Activated CD4-positive, alpha-beta T cell treated with anti-CD3 and anti-CD28 coated beads, Interleukin-2, amount 50 U/mL, for 1 hour (primary cell): ENCODE measurements around the gene DEFB132.
"Not testable (repeated sequence)": the region's sequence is repeated elsewhere in the genome, so short reads cannot be mapped to it uniquely, and the experiment has no call there.

Source experiments
- DNase-seq: peaks from one replicate; pipeline ENCODE4 v3.0.0-alpha.2; 2020

The DEFB132 gene, protein sequence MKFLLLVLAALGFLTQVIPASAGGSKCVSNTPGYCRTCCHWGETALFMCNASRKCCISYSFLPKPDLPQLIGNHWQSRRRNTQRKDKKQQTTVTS

DNA sequence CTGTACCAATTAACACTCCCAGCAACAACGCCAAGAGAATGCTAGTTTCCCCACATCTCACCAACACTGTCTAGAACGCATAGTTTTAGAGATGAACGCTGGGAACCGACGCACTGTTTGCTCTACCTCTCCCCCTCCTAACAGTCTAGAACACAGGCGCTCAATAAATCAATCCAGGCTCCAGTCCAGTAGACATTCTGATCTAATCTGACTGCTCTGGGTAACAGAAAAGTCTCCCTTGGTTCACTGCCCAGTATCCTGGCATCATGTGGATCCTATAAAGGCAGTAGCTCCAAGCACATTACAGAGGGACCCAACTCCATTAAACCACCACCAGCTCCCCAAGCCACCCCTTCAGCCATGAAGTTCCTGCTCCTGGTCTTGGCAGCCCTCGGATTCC lies at the start of gene DEFB132:
Gene DEFB132 (plus strand): TSS at position 306 of the 400 bp plus-strand sequence. CDS start 55 bp downstream, at position 361.
- DNase-seq: no peak

DNA sequence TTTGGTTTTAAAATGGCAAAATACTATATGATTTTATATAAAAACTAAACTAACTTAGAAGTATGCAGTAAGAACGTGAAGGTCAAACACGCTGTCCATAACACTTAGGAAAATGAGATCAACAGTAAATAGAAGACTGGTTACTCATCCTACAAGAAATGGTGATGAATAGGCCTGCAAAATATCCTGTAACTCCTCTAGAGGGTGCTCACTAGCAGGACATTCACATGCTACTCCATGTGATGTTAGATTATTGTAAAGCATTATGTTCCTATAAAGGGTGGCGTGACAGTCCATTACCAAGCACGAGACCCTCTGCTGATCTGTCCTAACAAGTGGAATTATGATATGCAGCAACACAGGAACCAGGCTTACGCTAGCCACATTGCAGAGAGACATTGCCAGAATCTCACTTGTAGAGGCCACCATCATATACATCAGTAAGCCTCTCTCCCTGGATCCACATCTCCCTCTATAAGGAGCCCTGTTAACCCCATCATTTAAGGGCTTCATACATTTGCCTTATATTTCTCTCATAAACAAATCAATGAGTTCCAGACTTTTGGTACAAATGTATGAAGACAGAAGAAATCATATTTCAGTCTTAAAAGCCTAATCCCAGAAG lies 48.5 kb upstream of the DEFB132 start:
- no peak for DNase-seq

DNA sequence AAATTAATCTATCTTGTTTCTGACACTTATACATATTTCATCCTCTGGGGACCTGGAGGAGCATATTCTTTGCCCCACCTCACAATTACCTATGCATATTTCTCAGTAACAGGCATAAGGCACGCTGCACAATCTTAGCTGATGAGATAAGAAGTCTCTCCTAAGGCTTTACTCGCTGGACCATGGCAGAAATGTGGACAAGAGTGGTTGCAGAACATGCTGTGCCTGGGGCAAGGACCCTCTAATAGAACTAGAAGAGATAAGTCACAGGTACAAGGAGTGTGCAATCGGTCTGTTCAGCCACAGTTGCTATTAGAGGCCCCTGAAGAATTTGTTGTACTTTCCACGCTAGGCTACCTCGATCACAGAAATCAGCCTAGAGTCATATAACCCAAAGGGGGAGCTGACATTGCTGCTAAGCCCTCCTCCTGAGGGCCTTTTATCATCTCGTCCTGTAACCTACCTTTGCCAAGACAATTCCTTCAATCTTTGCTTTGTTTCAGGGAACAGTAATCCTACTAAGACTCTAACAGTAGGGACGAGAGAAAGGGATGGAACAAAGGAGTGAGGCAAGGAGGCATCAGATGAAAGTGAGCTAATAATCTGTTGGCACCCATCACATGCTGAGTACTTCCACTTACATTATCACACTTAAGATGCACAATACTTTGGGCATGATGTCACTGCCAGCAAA lies 46.6 kb upstream of the DEFB132 start:
- no peak for DNase-seq

DNA sequence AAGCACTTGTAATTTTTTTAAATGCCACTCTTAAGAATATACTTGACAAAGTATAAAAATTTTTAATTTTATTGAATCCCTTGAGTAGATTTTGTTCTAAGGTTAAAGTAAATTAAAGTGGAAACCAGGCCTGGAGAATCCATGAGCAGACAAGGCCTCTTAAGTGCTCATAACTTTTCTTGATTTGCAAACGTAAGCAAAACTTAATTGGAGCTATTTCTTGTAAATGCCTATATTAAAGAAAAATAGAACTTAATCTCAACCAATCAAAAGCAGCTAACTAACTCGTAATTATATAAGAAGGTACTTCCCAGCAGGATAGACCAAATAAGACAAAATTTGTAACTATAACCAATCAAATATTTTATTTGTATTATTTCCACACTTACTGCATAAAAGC lies 43.1 kb upstream of the DEFB132 start:
- no peak for DNase-seq

DNA sequence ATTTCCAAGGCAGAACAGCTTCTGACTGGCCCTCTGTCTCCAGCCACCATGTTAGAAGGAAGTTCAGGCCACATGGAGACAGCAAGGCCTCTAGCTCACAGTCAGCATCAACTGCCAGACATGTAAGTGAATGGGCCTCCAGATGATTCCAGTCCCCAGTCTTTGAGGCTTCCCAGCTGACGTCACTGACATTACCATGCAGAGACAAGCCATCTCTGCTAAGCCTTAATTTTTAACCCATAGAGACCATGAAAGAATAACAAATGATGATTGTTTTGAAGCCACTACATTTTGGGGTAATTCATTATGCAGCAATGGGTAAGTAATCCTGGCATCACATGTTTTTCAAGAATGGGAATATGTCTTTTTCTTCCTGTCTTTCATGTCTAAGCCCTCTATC lies 41.7 kb upstream of the DEFB132 start:
- no peak for DNase-seq

DNA sequence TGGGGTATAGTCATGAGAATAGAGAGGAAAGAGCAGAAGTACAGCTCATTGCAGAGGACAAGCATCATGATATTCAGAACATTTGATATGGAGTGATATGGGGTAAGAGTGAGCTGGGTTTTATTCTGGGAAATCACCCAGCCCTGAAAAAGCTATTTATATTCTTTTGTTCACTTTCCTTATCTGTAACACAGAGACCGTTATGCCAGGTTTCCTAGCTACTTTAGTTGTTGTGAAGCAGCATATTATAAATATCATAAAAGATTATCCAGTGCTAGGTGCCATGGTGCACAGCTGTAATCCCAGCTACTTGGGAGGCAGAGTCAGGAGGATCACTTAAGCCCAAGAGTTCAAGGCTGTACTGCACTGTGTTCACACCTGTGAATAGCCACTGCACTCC lies 40.3 kb upstream of the DEFB132 start:
- no peak for DNase-seq

DNA sequence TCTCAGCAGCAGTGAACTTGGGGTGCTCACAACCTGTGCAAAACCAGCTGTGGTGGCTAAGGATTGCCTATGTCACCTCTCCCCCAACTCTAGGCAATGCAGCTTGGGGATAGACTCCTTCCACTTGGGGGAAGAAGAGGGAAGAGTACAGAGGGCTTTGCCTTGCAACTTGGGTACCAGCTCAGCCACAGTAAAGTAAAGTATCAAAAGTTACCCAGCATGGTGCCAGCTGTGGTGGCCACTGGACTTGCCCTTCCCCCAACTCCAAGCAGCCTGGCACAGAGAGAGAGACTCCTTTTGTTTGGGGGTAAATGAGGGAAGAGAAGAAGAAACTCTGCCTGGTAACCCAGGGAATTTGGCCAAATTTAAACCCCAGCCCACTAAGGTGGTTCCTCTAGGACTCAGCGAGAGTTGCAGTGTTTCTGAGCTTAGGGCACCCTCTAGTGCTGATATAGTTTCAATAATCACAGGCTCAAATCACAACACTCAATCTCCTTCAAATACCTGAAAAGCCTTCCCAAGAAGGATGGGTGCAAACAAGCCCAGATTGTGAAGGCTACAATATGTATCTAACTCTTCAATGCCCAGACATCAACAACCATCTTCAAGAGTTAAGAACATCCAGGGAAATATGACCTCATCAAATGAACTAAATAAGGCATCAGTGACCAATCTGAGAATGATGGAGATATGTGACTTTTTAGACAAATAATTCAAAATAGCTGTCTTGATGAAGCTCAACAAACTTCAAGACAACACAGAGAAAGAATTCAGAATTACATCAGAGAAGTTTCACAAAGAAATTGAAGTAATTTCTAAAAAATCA lies 38.0 kb upstream of the DEFB132 start:
- DNase-seq: no peak

DNA sequence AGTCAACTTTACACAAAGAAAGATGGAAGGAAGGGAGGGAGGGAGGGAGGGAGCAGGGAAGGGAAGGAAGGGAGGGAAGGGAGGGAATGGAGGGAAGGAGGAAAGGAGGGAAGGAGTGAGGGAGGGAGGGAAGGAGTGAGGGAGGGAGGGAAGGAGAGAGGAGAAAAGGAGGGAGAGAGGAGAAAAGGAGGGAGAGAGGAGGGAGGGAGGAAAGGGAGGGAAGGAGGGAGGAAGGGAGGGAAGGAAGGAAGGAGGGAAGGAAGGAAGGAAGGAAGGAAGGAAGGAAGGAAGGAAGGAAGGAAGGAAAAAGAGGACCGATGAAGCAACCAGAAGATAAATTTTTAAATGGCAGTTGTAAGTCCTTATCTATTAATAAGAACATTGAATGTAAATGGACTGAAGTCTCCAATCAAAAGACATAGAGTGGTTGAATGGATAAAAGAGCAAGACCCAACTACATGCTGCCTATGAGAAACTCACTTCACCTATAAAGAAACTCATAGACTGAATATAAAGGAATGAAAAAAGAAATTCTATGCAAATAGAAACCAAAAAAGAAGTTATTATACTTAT lies 36.2 kb upstream of the DEFB132 start:
- DNase-seq: no peak

DNA sequence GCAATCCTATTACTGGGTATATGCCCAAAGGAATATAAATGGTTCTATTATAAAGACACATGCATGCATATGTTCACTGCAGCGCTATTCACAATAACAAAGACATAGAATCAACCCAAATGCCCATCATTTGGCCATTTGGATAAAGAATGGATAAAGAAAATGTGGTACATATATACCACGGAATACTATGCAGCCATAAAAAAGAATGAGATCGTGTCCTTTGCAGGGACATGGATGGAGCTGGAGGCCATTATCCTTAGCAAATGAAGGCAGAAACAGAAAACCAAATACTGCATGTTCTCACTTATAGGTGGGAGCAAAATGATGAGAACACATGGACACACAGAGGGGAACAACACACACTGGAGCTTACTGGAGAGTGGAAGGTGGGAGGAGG lies 31.6 kb upstream of the DEFB132 start:
- not testable (repeated sequence) for DNase-seq

DNA sequence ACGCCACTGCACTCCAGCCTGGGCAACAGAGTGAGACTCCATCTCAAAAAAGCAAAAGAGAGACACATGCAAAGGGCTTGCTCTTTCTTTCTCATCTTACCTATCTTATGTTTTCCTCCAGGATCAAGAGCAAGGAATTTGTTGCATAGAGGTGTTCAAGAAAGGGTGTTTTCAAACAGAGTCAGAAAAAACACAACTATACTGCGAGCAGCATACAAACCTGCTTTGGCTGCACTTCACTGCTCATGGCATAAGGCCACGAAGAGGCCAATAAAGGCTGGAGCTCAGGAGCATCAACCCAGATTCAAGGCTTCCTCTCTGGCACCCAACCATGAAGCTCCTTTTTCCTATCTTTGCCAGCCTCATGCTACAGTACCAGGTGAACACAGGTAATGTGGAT lies 30.6 kb upstream of the DEFB132 start, which contains the start of gene DEFB129:
Gene DEFB129 (plus strand): TSS at position 301 of the 400 bp plus-strand sequence. CDS start 31 bp downstream, at position 332.
- no peak for DNase-seq

DNA sequence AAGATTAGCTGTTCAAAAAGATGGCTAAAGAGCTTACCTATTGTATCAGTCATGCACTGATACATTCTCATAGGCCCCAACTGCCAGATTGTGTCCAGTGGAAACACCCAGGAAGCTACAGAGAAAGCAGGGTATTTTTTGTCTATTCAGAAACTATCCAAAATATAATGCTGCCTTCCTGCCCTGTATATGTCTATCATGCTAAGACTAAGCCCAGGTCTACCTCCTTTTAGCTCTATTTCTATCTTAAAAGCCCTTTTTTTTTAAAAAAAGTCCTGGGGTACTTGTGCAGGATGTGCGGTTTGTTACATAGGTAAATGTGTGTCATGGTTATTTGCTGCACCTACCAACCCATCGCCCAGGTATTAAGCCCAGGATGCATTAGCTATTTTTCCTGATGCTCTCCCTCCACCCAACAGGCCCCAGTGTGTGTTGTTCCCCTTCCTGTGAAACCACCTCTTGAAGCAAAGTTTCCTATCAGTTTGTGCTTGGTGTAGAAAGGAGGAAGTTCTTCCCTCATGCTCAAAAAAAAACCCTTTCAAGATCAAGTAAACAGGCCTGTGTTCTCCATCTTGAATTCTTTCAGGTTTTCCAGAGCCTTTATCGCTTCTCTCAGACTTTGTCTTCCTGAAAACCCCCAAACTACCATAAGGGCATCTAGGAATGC lies 30.0 kb upstream of the DEFB132 start:
- no peak for DNase-seq

DNA sequence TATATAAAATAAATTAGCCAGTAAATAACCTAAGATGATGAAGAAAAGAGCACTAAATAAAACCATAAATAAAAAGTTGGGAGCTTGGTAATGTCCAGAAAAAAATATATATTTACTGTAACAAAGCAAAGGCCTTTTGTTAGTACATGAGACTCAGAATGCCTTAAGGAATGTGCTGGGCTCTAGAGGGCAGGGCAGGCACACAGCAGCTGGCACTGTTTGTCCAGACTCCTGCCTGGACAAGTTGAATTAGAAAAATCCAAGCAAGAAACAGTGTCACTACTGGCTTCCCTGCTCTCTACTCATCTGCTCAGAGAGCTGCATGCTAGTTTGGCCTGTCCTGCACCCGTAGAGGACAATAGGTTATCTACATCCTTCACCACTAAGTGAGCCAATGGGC lies 21.6 kb upstream of the DEFB132 start:
- DNase-seq: no peak

DNA sequence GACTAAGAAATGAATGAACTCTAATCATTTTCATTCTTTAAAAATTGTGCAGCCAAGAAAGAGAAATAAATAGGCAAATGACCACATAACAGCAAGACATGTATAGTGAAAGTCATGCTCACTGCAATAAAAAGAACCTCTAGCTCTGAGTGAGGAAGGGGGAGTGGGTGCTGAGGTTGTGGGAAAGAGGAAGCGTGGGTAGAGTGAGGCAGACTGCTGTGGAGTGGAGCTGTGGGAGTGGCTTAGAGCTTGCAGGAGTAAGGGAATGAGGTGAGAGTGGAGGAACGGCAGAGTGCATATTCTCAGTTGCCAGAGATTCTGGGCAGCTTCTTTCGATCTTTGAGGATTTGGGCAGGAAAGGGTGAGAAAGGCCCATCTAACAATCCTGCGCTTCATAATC lies 20.0 kb upstream of the DEFB132 start:
- no peak for DNase-seq

DNA sequence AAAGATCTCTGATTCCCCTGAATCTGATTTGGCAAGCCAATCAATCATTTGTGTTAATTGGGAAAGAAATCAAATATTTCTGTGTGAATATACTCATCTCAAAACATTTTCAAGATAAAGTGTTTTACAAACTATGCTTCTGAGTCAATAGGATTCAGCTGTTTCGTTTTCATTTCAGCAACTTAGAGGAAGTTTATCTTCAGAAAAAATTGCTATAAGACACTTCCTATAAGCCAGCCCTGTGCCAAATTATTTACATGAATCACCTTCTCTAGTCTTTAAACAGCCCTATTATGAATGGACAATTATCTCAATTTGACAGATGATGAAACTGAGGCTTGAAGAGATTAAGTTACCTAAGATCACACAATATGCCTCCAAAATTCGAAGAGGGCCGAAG lies 19.6 kb upstream of the DEFB132 start:
- DNase-seq: no peak

DNA sequence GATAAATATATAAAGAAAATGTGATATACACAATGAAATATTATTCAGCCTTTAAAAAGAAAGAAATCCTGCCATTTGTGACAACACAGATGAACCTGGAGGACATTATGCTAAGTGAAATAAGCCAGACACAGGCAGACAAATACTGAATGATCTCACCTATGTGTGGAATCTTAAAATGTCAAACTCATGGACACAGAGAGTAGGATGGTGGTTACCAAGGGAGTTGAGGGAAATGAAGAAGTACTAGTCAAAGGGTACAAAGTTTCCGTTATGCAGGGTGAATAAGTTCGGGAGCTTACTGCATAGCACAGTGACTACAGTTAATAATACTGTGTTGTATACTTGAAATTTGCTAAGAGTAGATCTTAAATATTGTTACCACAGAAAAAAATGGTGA lies 14.6 kb upstream of the DEFB132 start:
- no peak for DNase-seq

DNA sequence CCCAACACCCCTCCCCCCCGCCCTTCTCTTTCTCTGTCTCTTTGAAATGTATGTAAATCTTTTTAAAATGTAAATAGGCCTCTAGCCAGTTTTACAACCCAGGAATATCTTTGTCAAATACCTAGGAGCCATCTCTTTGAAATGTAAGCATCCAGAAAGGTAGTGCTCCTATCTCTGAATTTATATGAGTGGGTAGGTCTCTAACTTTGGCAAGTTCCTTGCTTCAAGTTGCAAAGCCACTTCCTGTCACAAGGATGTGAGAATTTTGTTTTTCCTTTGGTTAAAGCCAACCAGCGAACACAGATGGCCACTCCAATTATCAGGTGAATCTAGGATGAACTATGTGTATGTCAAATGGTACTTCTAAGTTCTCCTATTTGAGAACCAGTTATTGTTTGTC lies 6.2 kb upstream of the DEFB132 start:
- DNase-seq: no peak

DNA sequence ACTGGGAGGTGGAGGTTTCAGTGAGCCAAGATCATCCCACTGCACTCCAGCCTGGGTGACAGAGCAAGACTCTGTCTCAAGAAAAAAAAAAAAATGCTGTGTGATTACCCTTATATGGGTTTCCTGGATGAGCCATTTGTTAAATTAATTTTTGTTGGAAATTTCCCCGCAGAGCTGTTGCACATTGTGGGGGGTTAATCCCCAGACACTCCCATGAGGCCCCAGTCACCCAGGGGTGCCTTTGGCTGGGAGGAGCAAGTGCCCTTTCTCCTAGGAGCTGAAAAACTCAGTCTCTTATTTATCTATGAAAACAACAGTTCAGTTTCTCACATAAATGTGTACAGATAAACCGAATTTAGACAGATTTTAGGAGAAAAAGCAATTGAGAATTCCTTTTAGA lies 4.7 kb upstream of the DEFB132 start:
- DNase-seq: no peak

DNA sequence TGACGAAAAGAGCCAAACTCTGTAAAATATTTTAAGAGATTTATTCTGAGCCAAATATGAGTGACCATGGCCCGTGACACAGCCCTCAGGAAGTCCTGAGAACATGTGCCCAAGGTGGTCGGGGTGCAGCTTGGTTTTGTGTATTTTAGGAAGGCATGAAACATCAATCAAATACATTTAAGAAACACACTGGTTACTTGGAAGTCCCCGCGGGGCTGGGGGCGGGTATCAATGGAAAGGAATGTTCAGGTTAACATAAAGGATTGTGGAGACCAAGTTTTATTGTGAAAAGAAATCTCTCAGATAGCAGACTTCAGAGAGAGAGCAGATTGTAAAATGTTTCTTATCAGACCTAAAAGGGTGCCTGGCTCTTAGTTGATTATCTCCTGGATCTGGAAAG lies 4.1 kb upstream of the DEFB132 start:
- not testable (repeated sequence) for DNase-seq

DNA sequence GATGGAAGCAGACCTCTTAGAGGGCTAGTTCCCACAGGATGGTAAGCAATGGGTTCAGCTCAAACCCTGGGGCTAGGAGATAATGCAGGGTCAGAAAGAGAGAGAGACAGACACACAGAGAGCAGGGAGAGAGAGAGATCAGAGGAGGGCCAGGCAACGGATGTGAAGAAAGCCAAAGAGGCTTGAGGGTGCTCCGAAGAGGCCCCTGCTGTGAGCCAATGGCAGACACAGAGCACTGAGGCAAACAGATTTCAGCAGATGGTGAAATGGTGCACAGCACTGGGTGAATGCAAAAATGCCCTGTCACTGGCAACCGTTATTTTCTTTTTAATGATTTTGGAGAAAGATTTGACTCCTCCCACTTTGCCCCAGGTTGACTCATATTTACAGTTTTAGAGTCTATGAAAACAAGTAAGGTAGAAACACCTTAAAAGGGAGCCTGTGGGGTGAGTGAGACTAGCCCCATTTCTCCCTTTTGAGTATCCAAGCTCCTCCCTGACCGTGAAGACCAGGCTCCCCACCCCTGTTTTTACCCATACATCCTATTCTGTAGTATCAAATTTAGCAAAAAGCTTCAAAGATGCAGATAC lies 840 bp downstream of the DEFB132 start:
- no peak for DNase-seq

DNA sequence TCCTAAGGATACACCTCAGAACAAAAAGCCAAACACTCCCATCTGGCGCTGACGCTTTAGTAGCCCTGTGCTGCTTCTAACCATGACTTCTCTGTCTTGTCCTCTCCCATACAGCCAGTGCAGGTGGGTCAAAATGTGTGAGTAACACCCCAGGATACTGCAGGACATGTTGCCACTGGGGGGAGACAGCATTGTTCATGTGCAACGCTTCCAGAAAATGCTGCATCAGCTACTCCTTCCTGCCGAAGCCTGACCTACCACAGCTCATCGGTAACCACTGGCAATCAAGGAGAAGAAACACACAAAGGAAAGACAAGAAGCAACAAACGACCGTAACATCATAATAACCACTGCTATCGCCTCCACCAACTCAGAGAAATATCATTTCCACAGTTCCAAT lies 1.4 kb downstream of the DEFB132 start:
- DNase-seq: no peak

DNA sequence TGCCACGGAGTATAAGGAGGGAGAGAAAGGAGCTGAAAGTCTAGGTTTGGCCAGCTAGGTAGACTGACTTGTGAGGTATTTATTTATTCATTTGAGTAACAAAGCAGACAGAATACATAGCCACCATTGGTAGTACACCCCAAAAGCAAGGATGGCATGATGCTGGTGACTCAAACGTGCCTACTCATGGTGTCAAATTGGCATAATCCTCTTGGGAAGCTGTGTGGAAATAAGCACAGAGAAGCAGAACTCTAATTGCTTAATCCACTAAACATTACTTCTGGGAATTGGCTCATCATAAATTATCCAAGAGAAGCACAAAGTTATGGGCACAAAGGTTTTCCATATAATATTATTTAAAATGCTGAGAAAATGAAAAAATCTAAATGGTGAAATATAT lies 2.5 kb downstream of the DEFB132 start:
- no peak for DNase-seq

DNA sequence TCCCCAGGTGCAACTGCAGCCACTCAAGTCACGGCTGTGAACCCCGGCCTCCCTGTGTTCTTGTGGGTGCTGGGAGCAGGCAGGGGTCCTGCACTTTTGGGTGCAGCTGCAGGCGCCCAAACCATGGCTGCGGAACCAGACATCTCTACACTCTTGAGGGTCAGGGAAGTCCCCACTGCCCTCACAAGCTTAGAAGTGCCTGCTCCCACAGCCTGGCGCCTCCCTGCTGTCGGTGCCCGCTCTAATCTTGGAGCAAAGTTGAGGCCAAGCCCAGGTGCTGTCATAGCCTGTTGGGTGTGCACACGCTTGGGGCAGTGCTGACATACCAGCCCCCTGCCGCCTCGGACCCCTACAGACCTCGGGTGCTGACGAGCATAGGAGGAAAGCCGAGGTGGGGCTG lies 6.2 kb downstream of the DEFB132 start:
- DNase-seq: no peak
